WTC11 (cell line): ENCODE measurements around the gene IQCB1. TPM values are rescaled to one million over a fixed set of nuclear protein-coding genes. Genes with fewer than 3 reads are reported as not detected.

Experiments
- ATAC-seq: fragments of 200-7000 bp; cut with Tn5 transposase; 2 replicates; pipeline ENCODE4 v1.10.0; 2021; ENCODE audit warnings: mild to moderate bottlenecking, moderate library complexity
- CTCF ChIA-PET: fragments of 300-600 bp; sonication (Branson Sonifier 250); formaldehyde crosslinking; loops from one replicate; lab custom pipeline; 2021; ENCODE audit warnings: antibody characterized with exemption; lab: Charles Lee
- POLR2A ChIA-PET: fragments of 350-600 bp; sonication (Branson Sonifier 250); formaldehyde crosslinking; loops from one replicate; lab custom pipeline; 2021; ENCODE audit warnings: antibody characterized with exemption; lab: Charles Lee
- DNase-seq: peaks from one replicate; pipeline ENCODE4 v3.0.0; 2021; ENCODE audit warnings: low spot score
- H3K27ac Mint-ChIP-seq: 2 replicates; pipeline ENCODE4 v1.8.0; 2021; ENCODE audit warnings: mixed read lengths
- H3K27me3 Mint-ChIP-seq: 2 replicates; pipeline ENCODE4 v1.8.0; 2021; ENCODE audit warnings: low read depth, mild to moderate bottlenecking, moderate library complexity, mixed read lengths
- H3K36me3 Mint-ChIP-seq: 2 replicates; pipeline ENCODE4 v1.8.0; 2021; ENCODE audit warnings: mixed read lengths
- H3K4me1 Mint-ChIP-seq: 2 replicates; pipeline ENCODE4 v1.8.0; 2022; ENCODE audit warnings: mixed read lengths
- H3K4me3 Mint-ChIP-seq: 2 replicates; pipeline ENCODE4 v1.8.0; 2021; ENCODE audit warnings: mild to moderate bottlenecking, moderate library complexity, mixed read lengths
- H3K9me3 Mint-ChIP-seq: 2 replicates; pipeline ENCODE4 v1.8.0; 2021; ENCODE audit warnings: mixed read lengths
- CREM ChIP-seq: sonication (generic); formaldehyde crosslinking; IDR thresholded peaks from 2 replicates; pipeline ENCODE4 v1.8.1; 2022; ENCODE audit warnings: mild to moderate bottlenecking, missing genetic modification reagents, moderate library complexity
- EMX1 ChIP-seq: fragments of 250-450 bp; sonication (Bioruptor Pico); IDR thresholded peaks from 2 replicates; pipeline ENCODE4 v1.8.0; 2021; ENCODE audit warnings: mild to moderate bottlenecking
- GABPB1 ChIP-seq: sonication (generic); formaldehyde crosslinking; IDR thresholded peaks from 2 replicates; pipeline ENCODE4 v1.8.1; 2023; ENCODE audit warnings: mild to moderate bottlenecking, missing genetic modification reagents
- KAT7 ChIP-seq: sonication (generic); formaldehyde crosslinking; IDR thresholded peaks from 2 replicates; pipeline ENCODE4 v1.8.1; 2023; ENCODE audit warnings: missing genetic modification reagents, mild to moderate bottlenecking, borderline replicate concordance
- NFE2L1 ChIP-seq: sonication (generic); formaldehyde crosslinking; IDR thresholded peaks from 2 replicates; pipeline ENCODE4 v1.8.1; 2023; ENCODE audit warnings: missing genetic modification reagents
- NR3C1 ChIP-seq: sonication (generic); formaldehyde crosslinking; conservative IDR thresholded peaks from 2 replicates; pipeline ENCODE4 v1.8.1; 2023; ENCODE audit warnings: low read depth, mild to moderate bottlenecking, missing genetic modification reagents
- SOX15 ChIP-seq: fragments of 250-450 bp; sonication (Bioruptor Pico); IDR thresholded peaks from 2 replicates; pipeline ENCODE4 v1.9.0; 2021; ENCODE audit warnings: mild to moderate bottlenecking
- TCF7 ChIP-seq: sonication (generic); formaldehyde crosslinking; IDR thresholded peaks from 2 replicates; pipeline ENCODE4 v1.8.0; 2022; ENCODE audit warnings: mild to moderate bottlenecking, low read depth, missing genetic modification reagents, moderate library complexity
- ZBTB21 ChIP-seq: sonication (generic); formaldehyde crosslinking; IDR thresholded peaks from 2 replicates; pipeline ENCODE4 v1.8.1; 2023; ENCODE audit warnings: mild to moderate bottlenecking, missing genetic modification reagents, borderline replicate concordance
- ZNF138 ChIP-seq: sonication (generic); formaldehyde crosslinking; conservative IDR thresholded peaks from 2 replicates; pipeline ENCODE4 v1.8.1; 2022; ENCODE audit warnings: mild to moderate bottlenecking, moderate library complexity, missing genetic modification reagents
- ZNF317 ChIP-seq: sonication (generic); formaldehyde crosslinking; IDR thresholded peaks from 2 replicates; pipeline ENCODE4 v1.8.1; 2023; ENCODE audit warnings: low read depth, mild to moderate bottlenecking, moderate library complexity, missing genetic modification reagents, borderline replicate concordance
- ZNF671 ChIP-seq: fragments of 250-450 bp; sonication (Bioruptor Pico); IDR thresholded peaks from 2 replicates; pipeline ENCODE4 v1.8.0; 2021; ENCODE audit warnings: mild to moderate bottlenecking
- total RNA-seq: library from RNA; stranded (reverse); gene quantifications from 3 replicates; pipeline ENCODE4 v1.2.3, GENCODE V29; 2021
- TF ChIP-seq, protein P1 (sequence below): sonication (generic); formaldehyde crosslinking; IDR thresholded peaks from 2 replicates; pipeline ENCODE4 v1.8.1; 2023; ENCODE audit warnings: mild to moderate bottlenecking, missing genetic modification reagents
- TF ChIP-seq, protein P2 (sequence below): sonication (generic); formaldehyde crosslinking; IDR thresholded peaks from 2 replicates; pipeline ENCODE4 v1.8.0; 2022; ENCODE audit warnings: mild to moderate bottlenecking, missing genetic modification reagents
- TF ChIP-seq, protein P3 (sequence below): fragments of 250-450 bp; sonication (Bioruptor Pico); IDR thresholded peaks from 2 replicates; pipeline ENCODE4 v1.8.0; 2021; ENCODE audit warnings: mild to moderate bottlenecking
- TF ChIP-seq, protein P4 (sequence below): fragments of 250-450 bp; sonication (Bioruptor Pico); IDR thresholded peaks from 2 replicates; pipeline ENCODE4 v1.9.0; 2021; ENCODE audit warnings: mild to moderate bottlenecking, borderline replicate concordance
- TF ChIP-seq, protein P5 (sequence below): sonication (generic); formaldehyde crosslinking; IDR thresholded peaks from 2 replicates; pipeline ENCODE4 v1.8.1; 2023; ENCODE audit warnings: mild to moderate bottlenecking, missing genetic modification reagents
- TF ChIP-seq, protein P6 (sequence below): sonication (generic); formaldehyde crosslinking; IDR thresholded peaks from 2 replicates; pipeline ENCODE4 v1.8.1; 2022; ENCODE audit warnings: mild to moderate bottlenecking, moderate library complexity, missing genetic modification reagents
- TF ChIP-seq, protein P7 (sequence below): sonication (generic); formaldehyde crosslinking; IDR thresholded peaks from 2 replicates; pipeline ENCODE4 v1.8.1; 2023; ENCODE audit warnings: mild to moderate bottlenecking, moderate library complexity, missing genetic modification reagents
- TF ChIP-seq, protein P8 (sequence below): sonication (generic); formaldehyde crosslinking; conservative IDR thresholded peaks from 2 replicates; pipeline ENCODE4 v1.8.1; 2023; ENCODE audit warnings: mild to moderate bottlenecking, low read depth, missing genetic modification reagents, moderate library complexity

IQCB1 gene
- total RNA-seq, 1 experiment from 2014 or later, result 30.2 TPM

DNA sequence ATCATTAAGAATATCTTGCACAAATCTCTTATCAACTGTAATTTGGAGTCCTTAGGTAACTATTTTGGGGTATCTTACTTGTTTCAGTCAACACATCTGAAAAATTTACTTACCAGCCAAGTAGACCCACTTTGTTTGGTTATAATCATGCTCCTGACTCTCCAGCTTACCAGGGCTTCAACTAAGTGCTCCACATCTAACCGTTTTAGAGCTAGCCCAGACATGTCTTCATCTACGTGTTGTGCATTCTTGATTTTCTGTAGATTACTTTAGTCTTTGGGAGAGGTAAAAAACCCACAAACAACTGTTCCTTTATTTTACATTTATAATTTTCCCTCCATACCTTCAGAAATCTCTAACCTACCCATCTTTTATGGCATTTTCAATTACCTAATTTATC is 17.4 kb upstream of the IQCB1 start (continued):
- no peak for TF ChIP-seq ZNF138
- no peak for TF ChIP-seq CREM (CRISPR knock-in tag)
- no peak for TF ChIP-seq KAT7 (CRISPR knock-in tag)
- TF ChIP-seq, protein P1, sequence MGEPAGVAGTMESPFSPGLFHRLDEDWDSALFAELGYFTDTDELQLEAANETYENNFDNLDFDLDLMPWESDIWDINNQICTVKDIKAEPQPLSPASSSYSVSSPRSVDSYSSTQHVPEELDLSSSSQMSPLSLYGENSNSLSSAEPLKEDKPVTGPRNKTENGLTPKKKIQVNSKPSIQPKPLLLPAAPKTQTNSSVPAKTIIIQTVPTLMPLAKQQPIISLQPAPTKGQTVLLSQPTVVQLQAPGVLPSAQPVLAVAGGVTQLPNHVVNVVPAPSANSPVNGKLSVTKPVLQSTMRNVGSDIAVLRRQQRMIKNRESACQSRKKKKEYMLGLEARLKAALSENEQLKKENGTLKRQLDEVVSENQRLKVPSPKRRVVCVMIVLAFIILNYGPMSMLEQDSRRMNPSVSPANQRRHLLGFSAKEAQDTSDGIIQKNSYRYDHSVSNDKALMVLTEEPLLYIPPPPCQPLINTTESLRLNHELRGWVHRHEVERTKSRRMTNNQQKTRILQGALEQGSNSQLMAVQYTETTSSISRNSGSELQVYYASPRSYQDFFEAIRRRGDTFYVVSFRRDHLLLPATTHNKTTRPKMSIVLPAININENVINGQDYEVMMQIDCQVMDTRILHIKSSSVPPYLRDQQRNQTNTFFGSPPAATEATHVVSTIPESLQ, result no peak
- TF ChIP-seq, protein P2, sequence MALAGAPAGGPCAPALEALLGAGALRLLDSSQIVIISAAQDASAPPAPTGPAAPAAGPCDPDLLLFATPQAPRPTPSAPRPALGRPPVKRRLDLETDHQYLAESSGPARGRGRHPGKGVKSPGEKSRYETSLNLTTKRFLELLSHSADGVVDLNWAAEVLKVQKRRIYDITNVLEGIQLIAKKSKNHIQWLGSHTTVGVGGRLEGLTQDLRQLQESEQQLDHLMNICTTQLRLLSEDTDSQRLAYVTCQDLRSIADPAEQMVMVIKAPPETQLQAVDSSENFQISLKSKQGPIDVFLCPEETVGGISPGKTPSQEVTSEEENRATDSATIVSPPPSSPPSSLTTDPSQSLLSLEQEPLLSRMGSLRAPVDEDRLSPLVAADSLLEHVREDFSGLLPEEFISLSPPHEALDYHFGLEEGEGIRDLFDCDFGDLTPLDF (CRISPR knock-in tag), result no peak
- TF ChIP-seq, protein P3, sequence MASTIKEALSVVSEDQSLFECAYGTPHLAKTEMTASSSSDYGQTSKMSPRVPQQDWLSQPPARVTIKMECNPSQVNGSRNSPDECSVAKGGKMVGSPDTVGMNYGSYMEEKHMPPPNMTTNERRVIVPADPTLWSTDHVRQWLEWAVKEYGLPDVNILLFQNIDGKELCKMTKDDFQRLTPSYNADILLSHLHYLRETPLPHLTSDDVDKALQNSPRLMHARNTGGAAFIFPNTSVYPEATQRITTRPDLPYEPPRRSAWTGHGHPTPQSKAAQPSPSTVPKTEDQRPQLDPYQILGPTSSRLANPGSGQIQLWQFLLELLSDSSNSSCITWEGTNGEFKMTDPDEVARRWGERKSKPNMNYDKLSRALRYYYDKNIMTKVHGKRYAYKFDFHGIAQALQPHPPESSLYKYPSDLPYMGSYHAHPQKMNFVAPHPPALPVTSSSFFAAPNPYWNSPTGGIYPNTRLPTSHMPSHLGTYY (CRISPR knock-in tag), result no peak
- no peak for TF ChIP-seq NR3C1
- TF ChIP-seq GABPB1 (CRISPR knock-in tag), result no peak
- TF ChIP-seq, protein P4, sequence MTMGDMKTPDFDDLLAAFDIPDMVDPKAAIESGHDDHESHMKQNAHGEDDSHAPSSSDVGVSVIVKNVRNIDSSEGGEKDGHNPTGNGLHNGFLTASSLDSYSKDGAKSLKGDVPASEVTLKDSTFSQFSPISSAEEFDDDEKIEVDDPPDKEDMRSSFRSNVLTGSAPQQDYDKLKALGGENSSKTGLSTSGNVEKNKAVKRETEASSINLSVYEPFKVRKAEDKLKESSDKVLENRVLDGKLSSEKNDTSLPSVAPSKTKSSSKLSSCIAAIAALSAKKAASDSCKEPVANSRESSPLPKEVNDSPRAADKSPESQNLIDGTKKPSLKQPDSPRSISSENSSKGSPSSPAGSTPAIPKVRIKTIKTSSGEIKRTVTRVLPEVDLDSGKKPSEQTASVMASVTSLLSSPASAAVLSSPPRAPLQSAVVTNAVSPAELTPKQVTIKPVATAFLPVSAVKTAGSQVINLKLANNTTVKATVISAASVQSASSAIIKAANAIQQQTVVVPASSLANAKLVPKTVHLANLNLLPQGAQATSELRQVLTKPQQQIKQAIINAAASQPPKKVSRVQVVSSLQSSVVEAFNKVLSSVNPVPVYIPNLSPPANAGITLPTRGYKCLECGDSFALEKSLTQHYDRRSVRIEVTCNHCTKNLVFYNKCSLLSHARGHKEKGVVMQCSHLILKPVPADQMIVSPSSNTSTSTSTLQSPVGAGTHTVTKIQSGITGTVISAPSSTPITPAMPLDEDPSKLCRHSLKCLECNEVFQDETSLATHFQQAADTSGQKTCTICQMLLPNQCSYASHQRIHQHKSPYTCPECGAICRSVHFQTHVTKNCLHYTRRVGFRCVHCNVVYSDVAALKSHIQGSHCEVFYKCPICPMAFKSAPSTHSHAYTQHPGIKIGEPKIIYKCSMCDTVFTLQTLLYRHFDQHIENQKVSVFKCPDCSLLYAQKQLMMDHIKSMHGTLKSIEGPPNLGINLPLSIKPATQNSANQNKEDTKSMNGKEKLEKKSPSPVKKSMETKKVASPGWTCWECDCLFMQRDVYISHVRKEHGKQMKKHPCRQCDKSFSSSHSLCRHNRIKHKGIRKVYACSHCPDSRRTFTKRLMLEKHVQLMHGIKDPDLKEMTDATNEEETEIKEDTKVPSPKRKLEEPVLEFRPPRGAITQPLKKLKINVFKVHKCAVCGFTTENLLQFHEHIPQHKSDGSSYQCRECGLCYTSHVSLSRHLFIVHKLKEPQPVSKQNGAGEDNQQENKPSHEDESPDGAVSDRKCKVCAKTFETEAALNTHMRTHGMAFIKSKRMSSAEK (CRISPR knock-in tag), result no peak
- no peak for TF ChIP-seq SOX15
- TF ChIP-seq ZNF671 (CRISPR knock-in tag), result no peak
- TF ChIP-seq NFE2L1 (CRISPR knock-in tag), result no peak
- TF ChIP-seq EMX1 (CRISPR knock-in tag), result no peak
- no peak for TF ChIP-seq ZBTB21 (CRISPR knock-in tag)

DNA sequence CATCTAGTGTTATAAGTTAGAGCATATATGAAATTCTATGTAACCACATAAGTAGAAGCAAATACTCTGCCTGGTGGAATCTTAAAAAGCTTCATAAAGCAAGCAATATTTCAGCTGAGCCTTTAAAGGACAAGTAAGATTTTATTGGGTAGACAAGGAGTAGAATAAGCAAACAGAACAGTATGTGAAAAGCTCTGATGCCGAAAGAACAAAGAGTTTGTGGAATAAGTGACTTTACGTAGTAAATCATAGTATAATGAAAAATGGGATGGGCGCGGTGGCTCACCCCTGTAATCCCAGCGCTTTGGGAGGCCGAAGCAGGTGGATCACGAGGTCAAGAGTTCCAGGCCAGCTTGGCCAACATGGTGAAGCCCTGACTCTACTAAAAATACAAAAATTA is 10.0 kb upstream of the IQCB1 start:
- ATAC-seq, result no peak
- POLR2A ChIA-PET, result no interaction called here
- CTCF ChIA-PET, result no interaction called here
- no peak overlapping the region for H3K27ac Mint-ChIP-seq
- H3K36me3 Mint-ChIP-seq, result no peaks in the 10 kb centered on the region
- no peaks in the 10 kb centered on the region for H3K27me3 Mint-ChIP-seq
- H3K4me3 Mint-ChIP-seq, result no peak overlapping the region
- no peak for DNase-seq
- H3K4me1 Mint-ChIP-seq, result peaks cover 3% of the 10 kb centered on the region; the same call in 1 of the 2 replicates
- H3K9me3 Mint-ChIP-seq, result 0 out of 2 replicates have a peak, but pooled peaks cover 7% of the 10 kb centered on the region
- TF ChIP-seq, protein P5, sequence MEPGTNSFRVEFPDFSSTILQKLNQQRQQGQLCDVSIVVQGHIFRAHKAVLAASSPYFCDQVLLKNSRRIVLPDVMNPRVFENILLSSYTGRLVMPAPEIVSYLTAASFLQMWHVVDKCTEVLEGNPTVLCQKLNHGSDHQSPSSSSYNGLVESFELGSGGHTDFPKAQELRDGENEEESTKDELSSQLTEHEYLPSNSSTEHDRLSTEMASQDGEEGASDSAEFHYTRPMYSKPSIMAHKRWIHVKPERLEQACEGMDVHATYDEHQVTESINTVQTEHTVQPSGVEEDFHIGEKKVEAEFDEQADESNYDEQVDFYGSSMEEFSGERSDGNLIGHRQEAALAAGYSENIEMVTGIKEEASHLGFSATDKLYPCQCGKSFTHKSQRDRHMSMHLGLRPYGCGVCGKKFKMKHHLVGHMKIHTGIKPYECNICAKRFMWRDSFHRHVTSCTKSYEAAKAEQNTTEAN, result no peak
- TF ChIP-seq SOX15 (no peak), TCF7 (no peak), ZNF317 (CRISPR knock-in tag) (no peak)
- TF ChIP-seq, protein P6, sequence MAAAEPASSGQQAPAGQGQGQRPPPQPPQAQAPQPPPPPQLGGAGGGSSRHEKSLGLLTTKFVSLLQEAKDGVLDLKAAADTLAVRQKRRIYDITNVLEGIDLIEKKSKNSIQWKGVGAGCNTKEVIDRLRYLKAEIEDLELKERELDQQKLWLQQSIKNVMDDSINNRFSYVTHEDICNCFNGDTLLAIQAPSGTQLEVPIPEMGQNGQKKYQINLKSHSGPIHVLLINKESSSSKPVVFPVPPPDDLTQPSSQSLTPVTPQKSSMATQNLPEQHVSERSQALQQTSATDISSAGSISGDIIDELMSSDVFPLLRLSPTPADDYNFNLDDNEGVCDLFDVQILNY (CRISPR knock-in tag), result no peak
- TF ChIP-seq, protein P3 (CRISPR knock-in tag), result no peak
- TF ChIP-seq, protein P7, sequence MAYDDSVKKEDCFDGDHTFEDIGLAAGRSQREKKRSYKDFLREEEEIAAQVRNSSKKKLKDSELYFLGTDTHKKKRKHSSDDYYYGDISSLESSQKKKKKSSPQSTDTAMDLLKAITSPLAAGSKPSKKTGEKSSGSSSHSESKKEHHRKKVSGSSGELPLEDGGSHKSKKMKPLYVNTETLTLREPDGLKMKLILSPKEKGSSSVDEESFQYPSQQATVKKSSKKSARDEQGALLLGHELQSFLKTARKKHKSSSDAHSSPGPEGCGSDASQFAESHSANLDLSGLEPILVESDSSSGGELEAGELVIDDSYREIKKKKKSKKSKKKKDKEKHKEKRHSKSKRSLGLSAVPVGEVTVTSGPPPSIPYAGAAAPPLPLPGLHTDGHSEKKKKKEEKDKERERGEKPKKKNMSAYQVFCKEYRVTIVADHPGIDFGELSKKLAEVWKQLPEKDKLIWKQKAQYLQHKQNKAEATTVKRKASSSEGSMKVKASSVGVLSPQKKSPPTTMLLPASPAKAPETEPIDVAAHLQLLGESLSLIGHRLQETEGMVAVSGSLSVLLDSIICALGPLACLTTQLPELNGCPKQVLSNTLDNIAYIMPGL (CRISPR knock-in tag), result no peak
- TF ChIP-seq, protein P8, sequence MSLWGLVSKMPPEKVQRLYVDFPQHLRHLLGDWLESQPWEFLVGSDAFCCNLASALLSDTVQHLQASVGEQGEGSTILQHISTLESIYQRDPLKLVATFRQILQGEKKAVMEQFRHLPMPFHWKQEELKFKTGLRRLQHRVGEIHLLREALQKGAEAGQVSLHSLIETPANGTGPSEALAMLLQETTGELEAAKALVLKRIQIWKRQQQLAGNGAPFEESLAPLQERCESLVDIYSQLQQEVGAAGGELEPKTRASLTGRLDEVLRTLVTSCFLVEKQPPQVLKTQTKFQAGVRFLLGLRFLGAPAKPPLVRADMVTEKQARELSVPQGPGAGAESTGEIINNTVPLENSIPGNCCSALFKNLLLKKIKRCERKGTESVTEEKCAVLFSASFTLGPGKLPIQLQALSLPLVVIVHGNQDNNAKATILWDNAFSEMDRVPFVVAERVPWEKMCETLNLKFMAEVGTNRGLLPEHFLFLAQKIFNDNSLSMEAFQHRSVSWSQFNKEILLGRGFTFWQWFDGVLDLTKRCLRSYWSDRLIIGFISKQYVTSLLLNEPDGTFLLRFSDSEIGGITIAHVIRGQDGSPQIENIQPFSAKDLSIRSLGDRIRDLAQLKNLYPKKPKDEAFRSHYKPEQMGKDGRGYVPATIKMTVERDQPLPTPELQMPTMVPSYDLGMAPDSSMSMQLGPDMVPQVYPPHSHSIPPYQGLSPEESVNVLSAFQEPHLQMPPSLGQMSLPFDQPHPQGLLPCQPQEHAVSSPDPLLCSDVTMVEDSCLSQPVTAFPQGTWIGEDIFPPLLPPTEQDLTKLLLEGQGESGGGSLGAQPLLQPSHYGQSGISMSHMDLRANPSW (CRISPR knock-in tag), result no peak
